NAMALWA (cell line): ENCODE results near the gene SUPV3L1.
A peak's percentile ranks its signal among the peaks of the same experiment; 100 is the strongest.
"Not testable (repeated sequence)": the region's sequence is repeated elsewhere in the genome, so short reads cannot be mapped to it uniquely, and the experiment has no call there.

ENCODE experiments used
- DNase-seq: peaks from one replicate; pipeline ENCODE4 v3.0.0-alpha.2; 2015; ENCODE audit warnings: low spot score

SUPV3L1 gene

DNA sequence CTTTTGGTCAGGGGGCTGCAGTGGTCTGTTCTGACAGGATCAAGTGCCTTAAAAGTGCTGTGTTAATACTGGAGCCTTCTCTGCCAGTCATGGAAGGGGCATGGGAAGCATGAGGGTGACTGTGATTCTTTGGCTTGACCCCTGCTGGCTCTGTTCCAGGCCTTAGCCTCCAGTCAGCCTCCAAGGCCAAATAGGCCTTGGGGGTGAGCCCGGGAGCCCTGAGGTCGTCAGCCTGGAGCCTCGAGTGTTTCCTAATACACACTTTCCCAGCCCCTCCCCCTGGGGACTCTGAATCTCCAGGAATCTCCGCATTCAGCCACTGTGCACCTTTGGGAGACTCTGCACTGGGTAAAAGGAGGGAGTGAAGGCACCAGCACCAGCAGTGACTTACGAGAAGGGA is 50.1 kb downstream of the SUPV3L1 start:
- DNase-seq, result no peak

DNA sequence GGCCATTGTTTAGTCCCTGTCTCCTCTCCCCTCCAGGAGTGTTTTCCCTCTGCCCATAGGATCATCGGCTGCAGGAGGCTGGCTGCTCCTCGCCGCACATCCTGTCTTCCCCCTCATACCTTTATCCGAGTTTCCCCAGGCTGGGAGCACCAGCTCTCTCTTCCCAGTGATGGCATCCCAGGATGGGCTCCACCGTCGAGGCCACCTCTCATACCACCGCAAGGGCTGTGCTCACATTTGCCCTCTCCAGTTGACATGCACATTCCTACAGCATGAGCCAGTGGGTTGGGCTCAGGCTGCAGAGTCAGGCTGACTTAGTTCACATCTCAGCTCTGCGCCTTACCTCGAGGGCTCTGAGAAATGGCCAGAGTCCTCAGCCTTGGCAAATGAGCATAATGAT is 52.2 kb downstream of the SUPV3L1 start:
- no peak for DNase-seq

DNA sequence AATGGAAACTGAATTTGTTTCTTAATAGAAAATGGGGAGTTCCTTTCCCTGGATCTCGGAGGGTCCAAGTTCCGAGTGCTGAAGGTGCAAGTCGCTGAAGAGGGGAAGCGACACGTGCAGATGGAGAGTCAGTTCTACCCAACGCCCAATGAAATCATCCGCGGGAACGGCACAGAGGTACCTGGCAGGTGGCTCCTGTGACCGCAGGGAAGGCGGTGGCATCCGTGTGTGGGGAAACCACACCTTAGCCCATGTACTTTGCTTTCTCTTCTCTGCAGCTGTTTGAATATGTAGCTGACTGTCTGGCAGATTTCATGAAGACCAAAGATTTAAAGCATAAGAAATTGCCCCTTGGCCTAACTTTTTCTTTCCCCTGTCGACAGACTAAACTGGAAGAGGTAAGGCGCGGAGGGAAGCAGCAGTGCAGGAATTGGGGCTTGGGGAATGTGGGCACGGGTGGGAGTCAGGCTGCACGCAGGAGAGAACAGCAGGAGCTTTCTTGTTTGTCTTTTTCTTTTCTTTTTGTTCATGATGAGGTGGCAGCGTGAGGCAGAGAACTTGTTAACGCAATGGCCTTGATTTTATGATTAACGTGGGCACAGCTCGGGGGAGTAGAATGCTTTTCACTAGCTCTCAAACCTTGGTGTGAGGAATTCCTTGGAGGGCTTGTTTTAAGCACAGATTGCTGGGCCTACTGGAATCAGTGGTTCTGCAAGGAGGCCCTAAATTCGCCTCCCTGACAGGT is 52.9 kb downstream of the SUPV3L1 start:
- DNase-seq, result no peak

DNA sequence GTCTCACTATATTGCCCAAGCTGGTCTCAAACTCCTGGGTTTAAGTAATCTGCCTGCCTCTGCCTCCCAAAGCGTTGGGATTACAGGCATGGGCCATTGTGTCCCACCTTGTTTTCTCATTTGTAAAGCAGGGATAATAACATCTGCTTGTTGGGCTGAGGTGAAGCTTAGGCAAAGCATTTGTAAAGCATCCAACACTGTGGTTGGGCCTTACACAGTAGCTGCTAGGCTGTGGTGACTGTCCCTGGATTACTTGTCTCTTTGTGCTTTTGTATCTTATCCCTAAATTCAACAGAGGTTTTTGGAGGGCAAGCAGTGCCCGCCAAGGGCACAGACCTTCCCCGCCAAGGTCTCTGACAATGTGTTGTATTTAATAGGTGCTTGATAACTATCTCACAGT is 54.4 kb downstream of the SUPV3L1 start:
- no peak for DNase-seq

DNA sequence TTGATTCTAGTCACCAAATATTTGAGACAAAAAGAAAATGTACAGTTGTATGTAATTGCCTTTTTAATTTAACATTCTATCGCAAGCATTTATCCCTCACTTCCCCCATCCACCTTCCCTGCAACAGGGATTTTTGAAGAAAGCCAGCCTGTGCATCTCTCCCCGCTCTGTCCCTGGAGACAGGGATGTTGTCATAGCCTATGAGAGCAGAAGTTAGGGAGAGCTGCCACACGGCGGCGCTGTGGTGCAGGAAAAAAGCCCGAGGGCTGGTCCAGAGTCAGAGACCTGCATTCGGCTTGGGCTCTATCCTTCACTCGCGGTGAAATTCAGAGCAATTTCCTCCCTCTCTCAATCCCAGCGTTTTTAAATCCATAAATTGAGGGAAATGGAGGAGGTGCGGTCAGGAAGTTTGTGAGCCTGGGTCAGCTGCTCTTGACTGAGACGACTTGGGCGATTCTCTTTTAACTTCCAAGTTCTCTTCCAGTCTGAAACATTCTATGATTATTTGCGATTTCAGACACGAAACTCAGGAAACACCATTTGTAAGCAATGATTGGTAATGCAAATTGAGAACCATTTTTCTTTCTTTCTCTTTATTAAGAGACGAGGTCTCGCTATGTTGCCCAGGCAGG is 57.6 kb downstream of the SUPV3L1 start:
- peak; percentile 86 for DNase-seq

DNA sequence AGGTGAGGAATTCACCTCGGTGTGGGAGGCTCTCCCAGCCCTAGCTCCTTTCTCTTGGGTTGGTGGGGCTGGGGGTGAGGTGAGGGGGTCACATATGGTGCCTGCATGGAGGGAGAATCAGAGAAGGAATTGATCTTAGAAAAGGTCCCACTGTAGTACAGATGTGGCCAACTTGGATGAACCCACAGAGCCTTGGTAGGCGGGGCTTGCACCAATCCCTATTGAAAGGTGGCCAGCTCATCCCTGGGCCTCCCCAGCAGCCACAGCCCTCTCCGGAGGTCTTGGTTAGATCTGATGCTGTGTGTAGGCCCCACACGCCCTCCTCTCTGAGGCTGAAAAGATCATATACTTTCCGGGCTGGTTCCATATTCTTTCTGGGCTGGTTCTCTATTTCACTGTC is 59.1 kb downstream of the SUPV3L1 start:
- DNase-seq, result no peak

DNA sequence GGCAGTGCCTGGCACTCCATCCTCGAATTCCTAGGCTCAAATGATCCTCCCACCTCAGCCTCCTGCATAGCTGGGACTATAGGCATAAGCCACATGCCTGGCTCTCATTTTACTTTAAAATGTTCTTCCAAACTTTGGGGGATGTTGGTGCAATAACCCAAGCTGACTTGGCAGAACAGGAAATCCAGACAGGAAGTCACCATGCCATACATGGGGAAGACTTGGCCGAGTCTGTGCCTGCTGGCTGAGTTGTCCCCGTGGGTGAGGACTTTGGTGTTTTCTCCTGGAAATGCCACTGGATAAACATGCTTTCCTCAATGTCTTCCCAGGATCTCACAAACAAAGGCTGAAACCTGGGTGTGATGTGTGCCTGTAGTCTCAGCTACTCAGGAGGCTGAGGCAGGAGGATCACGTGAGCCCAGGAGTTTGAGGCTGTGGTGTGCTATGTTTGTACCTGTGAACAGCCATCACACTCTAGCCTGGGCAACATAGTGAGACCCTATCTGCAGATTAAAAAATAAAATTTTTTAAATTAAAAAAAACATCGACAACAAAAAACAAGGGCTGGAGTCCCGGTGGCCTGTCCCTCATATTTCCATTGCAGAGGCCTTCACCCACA is 59.9 kb downstream of the SUPV3L1 start:
- DNase-seq, result no peak

DNA sequence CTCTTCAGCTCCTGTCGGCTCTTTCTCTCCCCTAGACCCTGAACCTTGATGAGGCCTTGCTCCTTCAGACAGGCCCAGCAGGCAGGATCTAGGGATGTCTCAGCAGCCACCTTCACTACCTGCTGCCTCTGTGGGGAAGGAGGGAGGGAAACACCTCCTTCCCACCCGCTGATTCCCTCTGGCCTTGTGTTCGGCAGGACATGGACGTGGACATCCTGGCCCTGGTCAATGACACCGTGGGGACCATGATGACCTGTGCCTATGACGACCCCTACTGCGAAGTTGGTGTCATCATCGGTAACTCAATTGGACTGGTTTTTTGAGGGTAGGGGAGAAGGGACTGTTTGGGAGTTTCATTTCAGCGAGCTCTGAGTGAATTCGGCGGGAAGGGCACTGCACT is 60.4 kb downstream of the SUPV3L1 start:
- DNase-seq, result no peak

DNA sequence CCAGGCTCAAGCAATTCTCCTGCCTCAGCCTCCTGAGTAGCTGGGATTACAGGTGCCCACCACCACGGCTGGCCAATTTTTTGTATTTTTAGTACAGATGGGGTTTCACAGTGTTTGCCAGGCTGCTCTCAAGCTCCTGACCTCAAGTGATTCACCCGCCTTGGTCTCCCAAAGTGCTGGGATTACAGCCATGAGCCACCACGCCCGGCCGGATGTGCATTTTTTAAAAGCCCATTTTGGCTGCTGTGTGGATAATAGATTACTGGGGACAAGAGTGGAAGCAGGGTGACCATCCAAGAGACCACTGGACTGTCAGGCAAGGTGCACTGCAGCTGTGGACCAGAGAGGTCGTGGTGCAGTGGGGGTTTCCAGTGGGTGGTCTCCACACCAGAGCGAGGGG is 61.5 kb downstream of the SUPV3L1 start:
- DNase-seq, result no peak

DNA sequence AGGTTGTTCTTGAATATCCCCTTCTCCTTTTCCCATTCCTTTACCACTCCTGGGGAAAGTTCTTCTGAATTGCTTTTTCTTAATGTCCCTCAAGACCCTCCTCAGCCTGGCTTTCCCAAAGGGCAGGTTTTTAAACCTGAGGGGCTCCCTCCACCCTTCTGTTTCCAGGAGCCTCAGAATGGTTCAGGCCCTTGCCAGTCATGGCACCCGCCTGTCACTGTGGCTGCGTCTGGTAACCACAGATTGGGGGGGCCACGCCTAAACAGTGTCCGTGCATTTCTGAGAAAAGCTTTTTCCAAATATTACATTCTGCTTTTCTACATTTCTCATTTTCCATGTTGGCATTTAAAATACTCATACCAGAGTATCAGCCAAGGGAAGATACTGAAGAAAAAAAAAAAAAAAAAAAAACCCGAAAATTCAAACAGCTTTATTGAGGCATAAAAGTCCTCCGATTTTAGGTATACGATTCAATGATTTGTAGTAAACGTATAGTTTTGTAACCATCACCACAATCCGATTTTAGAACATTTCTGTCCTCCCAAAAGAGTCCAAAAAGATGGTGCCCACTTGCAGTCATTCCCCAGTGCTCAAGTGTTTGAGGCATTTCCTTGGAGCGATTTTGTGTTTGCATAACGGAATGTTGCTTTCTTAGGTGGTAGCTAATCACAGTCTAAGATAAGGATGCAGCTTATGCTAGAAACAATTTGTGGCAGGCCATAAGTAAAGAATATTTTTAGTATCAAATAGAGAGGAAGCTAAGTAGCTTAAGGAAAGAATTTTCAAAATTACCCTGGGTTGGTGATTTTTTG is 62.2 kb downstream of the SUPV3L1 start:
- no peak for DNase-seq

DNA sequence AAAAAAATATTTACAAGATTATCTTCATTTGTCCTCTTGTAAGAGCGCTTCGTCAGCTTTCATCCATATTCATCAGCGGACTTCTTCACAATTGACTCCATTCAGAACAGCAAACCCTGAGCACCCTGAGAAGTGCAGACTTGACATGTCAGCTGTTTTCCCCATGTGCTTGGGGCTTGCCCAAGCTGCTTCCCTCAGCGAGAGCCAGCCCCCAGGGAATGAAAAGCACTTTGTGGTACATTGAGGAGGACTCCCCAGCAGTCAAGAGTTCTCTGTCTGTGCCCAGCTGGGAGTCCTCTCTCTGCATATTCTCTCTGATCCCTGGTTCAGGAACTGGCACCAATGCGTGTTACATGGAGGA is 62.8 kb downstream of the SUPV3L1 start:
- no peak for DNase-seq

DNA sequence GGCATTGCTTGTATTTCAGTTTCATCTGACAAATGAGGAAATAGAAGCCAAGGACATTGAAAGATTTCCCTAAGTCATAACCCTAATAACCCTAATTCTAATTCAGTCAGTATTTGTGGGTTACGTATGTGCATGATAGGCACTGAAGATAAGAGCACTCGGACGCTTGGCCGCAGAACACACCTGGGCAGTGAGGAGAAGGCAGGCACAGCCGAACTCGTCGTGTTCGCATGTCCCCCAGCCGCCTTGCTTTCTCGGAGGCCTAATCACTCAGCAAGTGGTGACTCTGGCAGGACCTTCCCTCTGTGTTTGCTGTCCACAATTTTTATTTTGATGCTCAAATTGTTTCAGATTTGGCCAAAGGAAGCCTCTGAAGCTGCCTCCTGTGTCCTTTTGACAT is 63.8 kb downstream of the SUPV3L1 start:
- DNase-seq, result no peak

DNA sequence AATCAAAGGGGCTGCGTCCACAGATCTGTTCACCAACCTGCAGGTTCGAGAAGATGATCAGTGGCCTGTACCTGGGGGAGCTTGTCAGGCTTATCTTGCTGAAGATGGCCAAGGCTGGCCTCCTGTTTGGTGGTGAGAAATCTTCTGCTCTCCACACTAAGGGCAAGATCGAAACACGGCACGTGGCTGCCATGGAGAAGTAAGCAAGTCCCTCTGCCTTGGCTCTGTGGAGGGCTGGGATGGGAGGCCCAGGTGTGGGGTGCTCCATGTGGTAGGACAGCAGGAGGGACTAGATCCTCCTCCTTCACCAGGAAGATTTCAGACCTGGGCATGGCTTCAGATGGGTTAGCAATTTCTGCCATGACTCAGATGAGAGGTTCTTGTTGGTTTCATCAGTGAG is 66.0 kb downstream of the SUPV3L1 start:
- DNase-seq, result no peak

DNA sequence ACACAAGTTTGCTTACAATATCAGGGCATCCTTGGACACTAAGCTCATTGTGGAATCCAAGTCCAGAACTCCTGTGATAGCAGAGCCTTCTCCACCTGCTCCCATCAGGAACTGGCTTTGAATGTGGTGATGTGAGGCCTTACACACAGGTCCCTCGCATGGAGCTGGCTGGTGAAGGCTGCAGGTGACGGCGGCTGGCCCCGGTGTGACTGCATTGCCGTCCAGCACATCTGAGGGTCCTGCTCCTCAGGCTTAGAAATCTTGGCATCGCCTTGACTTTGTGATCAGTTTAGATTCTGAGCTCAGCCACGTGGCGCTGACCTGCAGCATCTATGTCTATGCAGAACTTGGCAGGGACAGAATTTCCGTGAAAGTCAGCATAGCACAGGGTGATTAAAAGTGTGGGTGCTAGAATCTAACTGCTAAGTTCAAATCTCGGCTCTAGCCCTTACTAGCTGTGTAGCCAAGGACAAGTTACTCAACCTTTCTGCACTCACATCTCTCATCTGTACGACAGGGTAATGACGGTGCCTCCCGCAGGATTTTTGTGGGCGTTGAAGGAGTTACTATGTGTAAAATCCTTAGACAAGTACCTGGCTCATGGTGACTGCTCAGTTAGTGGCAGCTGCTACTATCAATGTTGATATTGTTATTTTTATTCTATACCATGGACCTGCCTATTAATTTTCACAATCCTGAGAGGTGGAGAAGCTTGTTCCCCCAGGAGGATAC is 66.7 kb downstream of the SUPV3L1 start:
- DNase-seq, result no peak

DNA sequence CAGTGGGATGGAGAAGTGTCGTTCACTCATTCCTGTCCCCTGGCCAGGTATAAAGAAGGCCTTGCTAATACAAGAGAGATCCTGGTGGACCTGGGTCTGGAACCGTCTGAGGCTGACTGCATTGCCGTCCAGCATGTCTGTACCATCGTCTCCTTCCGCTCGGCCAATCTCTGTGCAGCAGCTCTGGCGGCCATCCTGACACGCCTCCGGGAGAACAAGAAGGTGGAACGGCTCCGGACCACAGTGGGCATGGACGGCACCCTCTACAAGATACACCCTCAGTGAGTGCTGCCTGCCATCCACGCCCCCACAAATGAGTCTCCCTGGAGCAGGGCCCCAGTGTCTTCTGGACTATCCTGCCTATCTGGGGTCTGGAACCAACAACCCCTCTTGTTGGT is 67.3 kb downstream of the SUPV3L1 start:
- no peak for DNase-seq

DNA sequence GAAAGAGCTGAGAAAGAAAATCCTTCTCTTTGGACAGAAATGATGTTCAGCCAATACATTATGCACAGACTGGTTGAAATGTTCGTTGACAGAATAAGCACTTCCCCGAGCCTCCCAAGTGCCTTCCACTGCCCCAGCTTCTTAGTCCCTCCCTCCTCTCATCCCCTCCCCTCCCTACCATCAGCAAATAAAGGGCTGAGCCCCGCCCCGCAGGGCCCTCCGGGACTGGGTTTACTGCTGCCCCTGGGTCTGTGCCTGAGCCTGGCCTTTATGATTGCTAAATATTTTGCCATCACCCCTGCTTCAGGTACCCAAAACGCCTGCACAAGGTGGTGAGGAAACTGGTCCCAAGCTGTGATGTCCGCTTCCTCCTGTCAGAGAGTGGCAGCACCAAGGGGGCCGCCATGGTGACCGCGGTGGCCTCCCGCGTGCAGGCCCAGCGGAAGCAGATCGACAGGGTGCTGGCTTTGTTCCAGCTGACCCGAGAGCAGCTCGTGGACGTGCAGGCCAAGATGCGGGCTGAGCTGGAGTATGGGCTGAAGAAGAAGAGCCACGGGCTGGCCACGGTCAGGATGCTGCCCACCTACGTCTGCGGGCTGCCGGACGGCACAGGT is 68.2 kb downstream of the SUPV3L1 start:
- no peak for DNase-seq

DNA sequence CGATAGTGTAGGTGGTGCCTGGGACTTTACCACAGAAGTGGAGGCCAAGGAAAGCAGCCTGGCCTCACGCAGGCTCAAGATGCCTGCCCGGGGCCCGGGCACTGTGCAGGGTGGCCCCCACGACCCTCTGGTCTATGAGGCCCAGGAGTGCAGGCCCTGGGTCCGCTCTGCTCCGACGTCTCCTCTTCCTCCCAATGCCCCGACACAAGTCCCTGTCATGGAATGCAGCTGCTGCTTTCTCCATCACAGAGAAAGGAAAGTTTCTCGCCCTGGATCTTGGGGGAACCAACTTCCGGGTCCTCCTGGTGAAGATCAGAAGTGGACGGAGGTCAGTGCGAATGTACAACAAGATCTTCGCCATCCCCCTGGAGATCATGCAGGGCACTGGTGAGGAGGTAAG is 70.0 kb downstream of the SUPV3L1 start:
- DNase-seq, result no peak

DNA sequence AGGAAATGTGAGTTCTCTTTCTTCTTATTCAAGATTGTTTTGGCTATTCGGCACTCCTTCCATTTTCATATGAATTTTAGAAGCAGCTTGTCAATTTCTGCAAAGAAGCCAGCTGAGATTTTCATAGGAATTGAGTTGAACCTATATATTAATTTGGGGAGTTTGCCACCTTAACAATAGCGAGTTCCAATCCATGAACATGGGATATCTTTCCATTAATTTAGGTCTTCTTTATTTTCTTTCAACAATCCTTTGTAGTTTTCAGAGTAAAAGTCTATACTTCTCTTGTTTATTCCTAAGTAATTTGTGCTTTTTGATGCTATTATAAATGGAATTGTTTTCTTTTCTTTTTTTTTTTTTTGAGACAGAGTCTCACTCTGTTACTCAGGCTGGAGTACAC is 71.4 kb downstream of the SUPV3L1 start:
- not testable (repeated sequence) for DNase-seq

DNA sequence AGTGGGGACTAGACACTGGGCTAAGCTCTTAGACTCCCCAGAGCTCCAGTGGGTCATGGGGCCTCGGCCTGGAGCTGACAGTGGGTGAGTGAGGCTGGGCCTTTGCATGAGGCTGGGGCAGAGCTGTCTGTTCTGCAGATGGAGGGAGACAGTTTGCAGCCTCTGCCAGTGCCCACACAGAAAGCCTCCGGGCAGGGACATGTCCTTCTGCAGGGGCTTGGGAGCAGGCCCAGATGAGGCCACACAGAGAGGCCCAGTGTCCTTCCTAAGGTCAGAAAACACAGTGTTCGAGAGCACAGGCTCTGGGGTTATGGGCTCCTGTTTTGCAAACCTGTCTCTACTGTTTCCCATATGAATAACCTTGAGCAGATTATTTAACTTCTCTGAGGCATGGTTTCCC is 73.1 kb downstream of the SUPV3L1 start:
- DNase-seq, result no peak

DNA sequence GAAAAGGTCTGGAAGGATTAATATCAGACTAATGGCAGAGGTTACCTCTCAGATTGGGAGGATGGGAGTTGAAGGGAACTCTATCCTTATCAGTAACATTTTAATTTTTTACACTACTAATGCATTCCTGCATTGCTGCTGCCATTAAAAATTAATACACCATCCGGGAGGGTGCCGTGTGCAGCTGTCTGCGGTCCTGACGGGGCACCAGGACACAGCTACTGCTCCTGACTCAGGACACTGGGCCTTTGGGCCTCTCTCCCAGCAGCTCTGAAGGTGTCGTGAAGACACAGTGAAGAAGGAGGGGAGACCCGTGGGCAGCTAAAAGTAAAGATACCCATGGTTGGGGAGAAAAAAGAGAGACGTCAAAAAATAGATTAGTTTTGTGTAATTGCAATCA is 74.8 kb downstream of the SUPV3L1 start:
- no peak for DNase-seq
